ENCODE results near the gene STARD5. TPM values are rescaled to one million over a fixed set of nuclear protein-coding genes. Genes with fewer than 3 reads are reported as not detected.

The STARD5 gene
- total and polyA plus RNA-seq, 2 of the 4 experiments (the other 2 are of a cell fraction): 5.0 to 22.8 TPM

DNA sequence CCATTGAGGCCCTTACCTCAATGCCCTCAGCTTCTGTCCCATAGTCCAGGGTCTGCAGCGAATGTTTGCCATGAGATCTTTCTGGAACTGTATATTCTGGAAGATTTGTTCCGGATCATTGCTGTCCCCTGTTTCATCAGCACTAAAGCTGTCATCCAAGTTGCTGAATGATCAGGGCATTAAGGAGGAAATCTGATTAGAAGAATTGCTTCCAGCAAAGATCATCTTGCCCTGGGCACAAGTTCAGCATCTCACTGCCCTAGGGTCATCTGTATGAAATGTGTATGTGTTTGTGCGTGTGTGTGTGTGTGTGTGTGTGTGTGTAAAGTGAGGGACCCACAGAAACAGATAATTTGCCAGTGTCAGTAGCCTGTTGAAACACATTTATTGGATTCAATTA is 48.6 kb upstream of the STARD5 start:
- no peak overlapping the region for H3K9ac ChIP-seq (ENCODE audit: low read depth, low read length)

More for the DNA sequence above, 48.6 kb upstream of the STARD5 start:
- intact Hi-C loops (cut with micrococcal nuclease): no loop called here
- Histone ChIP-seq H4K5ac (ENCODE audit: low read depth, low read length) (no peak overlapping the region), H2BK20ac (ENCODE audit: low read depth, low read length) (no peak overlapping the region), H3K23ac (ENCODE audit: low read depth, low read length) (no peak overlapping the region), H3K4me2 (ENCODE audit: low read depth, low read length) (no peak overlapping the region), H2BK5ac (ENCODE audit: low read depth, low read length, poor library complexity, severe bottlenecking) (no peak overlapping the region), H2AK5ac (ENCODE audit: low read depth, low read length) (no peak overlapping the region), H3K27ac (ENCODE audit: insufficient read depth, low read length) (no peak overlapping the region), H3K27me3 (ENCODE audit: control insufficient read depth, insufficient read depth, low read length) (peaks cover 12% of the 10 kb centered on the region), H3K14ac (replicated peaks; ENCODE audit: low read depth, low read length) (no peak overlapping the region), H3K79me1 (ENCODE audit: low read depth in 1 of 2, low read length in 2 of 2) (no peaks in the 10 kb centered on the region), H3K9me3 (ENCODE audit: control insufficient read depth, insufficient read depth, low read length) (no peaks in the 10 kb centered on the region), H3K56ac (ENCODE audit: extremely low read depth, insufficient read depth, low read length) (no peak overlapping the region), H2AK9ac (replicated peaks; ENCODE audit: low read depth, low read length, poor library complexity) (no peak overlapping the region), H2BK120ac (ENCODE audit: low read depth, low read length) (no peak overlapping the region), H4K91ac (ENCODE audit: insufficient read depth, low read depth, low read length) (no peak overlapping the region), H3K4ac (ENCODE audit: low read depth, low read length) (no peak overlapping the region), H3K9me1 (ENCODE audit: insufficient read depth, low read length) (peaks cover 2% of the 10 kb centered on the region; the same call in 1 of the 2 replicates), H4K8ac (ENCODE audit: low read depth in 2 of 2, low read length in 2 of 2) (no peak overlapping the region), H2AFZ (replicated peaks; ENCODE audit: low read length, poor library complexity) (no peak overlapping the region), H3K36me3 (ENCODE audit: control insufficient read depth, insufficient read depth, low read length) (no peaks in the 10 kb centered on the region), H3K4me1 (ENCODE audit: control insufficient read depth, insufficient read depth, low read length) (no peaks in the 10 kb centered on the region), H4K20me1 (ENCODE audit: insufficient read depth, low read length) (no peaks in the 10 kb centered on the region), H3K4me3 (ENCODE audit: insufficient read depth, low read depth, low read length) (no peak overlapping the region), H3K18ac (ENCODE audit: low read depth, low read length) (no peak overlapping the region), H2BK15ac (ENCODE audit: low read depth, low read length) (no peak overlapping the region)
- in situ Hi-C loops (cut with MboI; ENCODE audit: low sequenced_read_pairs): no loop called here
- 80% methylated on average over 1 of the region's 3 CpGs; no CpG with 5 or more reads in 1 of the 2 experiments for WGBS, 2 experiments (ENCODE audit: extremely low coverage in 2 of 2, insufficient read length in 1 of 2)
- dilution Hi-C loops (cut with HindIII; ENCODE audit: low sequenced_read_pairs, unreplicated experiment): no loop called here
- ChIA-PET CTCF (interaction anchor here (0.6 kb wide), 1 partner anchor 8 kb away, joined by 3 read pairs; no protein-coding TSS in a partner anchor), POLR2A (ENCODE audit: unreplicated experiment) (no interaction called here)
- no peak for ATAC-seq (ENCODE audit: low read depth)
- TF ChIP-seq SMC3 (IDR thresholded peaks at IDR 0.05; ENCODE audit: low read depth, low read length): no peak
- no peak for TF ChIP-seq CEBPB (IDR thresholded peaks at IDR 0.05; ENCODE audit: low read depth, low read length)
- no peak for TF ChIP-seq MAZ (IDR thresholded peaks at IDR 0.05; ENCODE audit: borderline replicate concordance, low read depth, low read length)
- no peak for TF ChIP-seq FOS (IDR thresholded peaks at IDR 0.05; ENCODE audit: low read depth, low read length)
- TF ChIP-seq, protein P1, sequence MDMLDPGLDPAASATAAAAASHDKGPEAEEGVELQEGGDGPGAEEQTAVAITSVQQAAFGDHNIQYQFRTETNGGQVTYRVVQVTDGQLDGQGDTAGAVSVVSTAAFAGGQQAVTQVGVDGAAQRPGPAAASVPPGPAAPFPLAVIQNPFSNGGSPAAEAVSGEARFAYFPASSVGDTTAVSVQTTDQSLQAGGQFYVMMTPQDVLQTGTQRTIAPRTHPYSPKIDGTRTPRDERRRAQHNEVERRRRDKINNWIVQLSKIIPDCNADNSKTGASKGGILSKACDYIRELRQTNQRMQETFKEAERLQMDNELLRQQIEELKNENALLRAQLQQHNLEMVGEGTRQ (IDR thresholded peaks at IDR 0.05; ENCODE audit: low read depth, low read length): no peak
- no peak for TF ChIP-seq CHD1 (IDR thresholded peaks at IDR 0.05; ENCODE audit: low read depth, low read length)
- no peak for TF ChIP-seq POLR2A (IDR thresholded peaks at IDR 0.05; ENCODE audit: low read depth, low read length)
- TF ChIP-seq, protein P2, sequence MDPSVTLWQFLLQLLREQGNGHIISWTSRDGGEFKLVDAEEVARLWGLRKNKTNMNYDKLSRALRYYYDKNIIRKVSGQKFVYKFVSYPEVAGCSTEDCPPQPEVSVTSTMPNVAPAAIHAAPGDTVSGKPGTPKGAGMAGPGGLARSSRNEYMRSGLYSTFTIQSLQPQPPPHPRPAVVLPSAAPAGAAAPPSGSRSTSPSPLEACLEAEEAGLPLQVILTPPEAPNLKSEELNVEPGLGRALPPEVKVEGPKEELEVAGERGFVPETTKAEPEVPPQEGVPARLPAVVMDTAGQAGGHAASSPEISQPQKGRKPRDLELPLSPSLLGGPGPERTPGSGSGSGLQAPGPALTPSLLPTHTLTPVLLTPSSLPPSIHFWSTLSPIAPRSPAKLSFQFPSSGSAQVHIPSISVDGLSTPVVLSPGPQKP (IDR thresholded peaks at IDR 0.05; ENCODE audit: borderline replicate concordance, low read depth, low read length): no peak
- no peak for TF ChIP-seq NFE2L2 (IDR thresholded peaks at IDR 0.05; ENCODE audit: low read depth, low read length)
- no peak for TF ChIP-seq BHLHE40 (IDR thresholded peaks at IDR 0.05; ENCODE audit: low read depth, low read length)
- no peak for TF ChIP-seq MAFK (IDR thresholded peaks at IDR 0.05; ENCODE audit: low read depth, low read length)
- BruUV-seq (replicated peaks): no TSS peak
- DNase-seq: no peak

Data from IMR-90 (cell line).